ENCODE results near the gene DRD2. TPM values are rescaled to one million over a fixed set of nuclear protein-coding genes. Genes with fewer than 3 reads are reported as not detected.

DRD2 gene
- total RNA-seq, 1 experiment from 2014 or later = 0.44 TPM

DNA sequence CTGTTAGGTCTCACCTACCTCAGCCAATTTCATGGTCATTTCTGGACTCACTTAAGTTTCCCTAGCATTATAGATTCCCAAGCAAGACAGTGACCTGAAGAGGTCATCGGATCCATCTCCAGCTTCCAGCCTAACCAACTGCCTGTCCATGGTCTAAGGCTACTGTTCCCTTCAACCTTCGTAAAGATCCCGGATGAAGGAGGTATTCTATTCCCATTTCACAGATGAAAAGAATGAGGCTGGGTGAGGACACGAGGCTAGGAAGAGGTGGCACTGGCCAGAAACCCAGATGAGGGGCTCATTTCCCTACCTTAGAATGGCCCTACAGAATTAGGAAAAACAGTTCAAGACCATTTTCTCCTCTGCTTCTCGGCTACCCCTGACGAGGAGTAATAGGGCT lies 31.3 kb upstream of the DRD2 start:
- no peak overlapping the region for H3T11ph ChIP-seq (ENCODE audit: low read length)
- H4K5ac ChIP-seq (ENCODE audit: insufficient read length, low read depth, low read length) = no peak overlapping the region
- no peak overlapping the region for H3K18ac ChIP-seq (ENCODE audit: insufficient read length, low read depth, low read length)
- no peak overlapping the region for H4K8ac ChIP-seq (replicated peaks; ENCODE audit: insufficient read length, low read depth, low read length)
- no peak overlapping the region for H3K4ac ChIP-seq (ENCODE audit: low read depth, low read length)
- TF ChIP-seq, protein P1, sequence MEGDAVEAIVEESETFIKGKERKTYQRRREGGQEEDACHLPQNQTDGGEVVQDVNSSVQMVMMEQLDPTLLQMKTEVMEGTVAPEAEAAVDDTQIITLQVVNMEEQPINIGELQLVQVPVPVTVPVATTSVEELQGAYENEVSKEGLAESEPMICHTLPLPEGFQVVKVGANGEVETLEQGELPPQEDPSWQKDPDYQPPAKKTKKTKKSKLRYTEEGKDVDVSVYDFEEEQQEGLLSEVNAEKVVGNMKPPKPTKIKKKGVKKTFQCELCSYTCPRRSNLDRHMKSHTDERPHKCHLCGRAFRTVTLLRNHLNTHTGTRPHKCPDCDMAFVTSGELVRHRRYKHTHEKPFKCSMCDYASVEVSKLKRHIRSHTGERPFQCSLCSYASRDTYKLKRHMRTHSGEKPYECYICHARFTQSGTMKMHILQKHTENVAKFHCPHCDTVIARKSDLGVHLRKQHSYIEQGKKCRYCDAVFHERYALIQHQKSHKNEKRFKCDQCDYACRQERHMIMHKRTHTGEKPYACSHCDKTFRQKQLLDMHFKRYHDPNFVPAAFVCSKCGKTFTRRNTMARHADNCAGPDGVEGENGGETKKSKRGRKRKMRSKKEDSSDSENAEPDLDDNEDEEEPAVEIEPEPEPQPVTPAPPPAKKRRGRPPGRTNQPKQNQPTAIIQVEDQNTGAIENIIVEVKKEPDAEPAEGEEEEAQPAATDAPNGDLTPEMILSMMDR (conservative IDR thresholded peaks at IDR 0.05) = no peak
- peaks cover 40% of the 10 kb centered on the region for H3K27me3 Mint-ChIP-seq (ENCODE audit: low read depth)
- no peak overlapping the region for H2AK5ac ChIP-seq (ENCODE audit: insufficient read length, low read length)
- H4K20me1 ChIP-seq (ENCODE audit: control insufficient read depth, insufficient read depth, insufficient read length) = no peaks in the 10 kb centered on the region
- H3K4me1 ChIP-seq (ENCODE audit: insufficient read depth, low read length) = no peaks in the 10 kb centered on the region
- H2BK120ac ChIP-seq (ENCODE audit: low read depth, low read length, poor library complexity, severe bottlenecking) = no peak overlapping the region
- no CpG with 5 or more reads among the region's 6 CpGs for WGBS (ENCODE audit: extremely low coverage, insufficient read length, low lambda C conversion rate)
- H3K4me1 Mint-ChIP-seq = peaks cover 5 to 9% of the 10 kb centered on the region in 2 experiments; a peak in 3 of 4 replicates
- no peak overlapping the region for H2BK12ac ChIP-seq (ENCODE audit: insufficient read length, low read depth, low read length)
- no peak overlapping the region for H3K56ac ChIP-seq (ENCODE audit: insufficient read length, low read depth, low read length)
- H2BK15ac ChIP-seq (ENCODE audit: low read depth, low read length) = no peak overlapping the region
- no peak for DNase-seq
- H2AFZ ChIP-seq (ENCODE audit: low read length) = no peak overlapping the region
- H3K9ac ChIP-seq (ENCODE audit: extremely low read depth, insufficient read length, low read length) = no peak overlapping the region
- H3K27ac ChIP-seq (ENCODE audit: insufficient read length, low read depth, low read length) = no peak overlapping the region
- H2BK20ac ChIP-seq (ENCODE audit: low read depth, low read length, poor library complexity, severe bottlenecking) = no peak overlapping the region
- no peak overlapping the region for H4K91ac ChIP-seq (ENCODE audit: insufficient read length, low read depth, low read length)
- H3K23me2 ChIP-seq (ENCODE audit: insufficient read length, low read depth, low read length, poor library complexity, severe bottlenecking) = no peaks in the 10 kb centered on the region
- no peaks in the 10 kb centered on the region for H3K79me2 ChIP-seq (ENCODE audit: insufficient read depth, low read length)
- H3K9me3 Mint-ChIP-seq = no peaks in the 10 kb centered on the region
- no peaks in the 10 kb centered on the region for H3K27me3 ChIP-seq (ENCODE audit: insufficient read depth, low read length)
- H3K79me1 ChIP-seq (ENCODE audit: insufficient read depth, low read depth, low read length, poor library complexity, severe bottlenecking) = no peaks in the 10 kb centered on the region
- no peak overlapping the region for H3K14ac ChIP-seq (ENCODE audit: insufficient read depth, low read length)
- no peak overlapping the region for H3K4me2 ChIP-seq (ENCODE audit: insufficient read depth, insufficient read length, low read length)
- no peak overlapping the region for H3K4me3 Mint-ChIP-seq
- no peak overlapping the region for H3K23ac ChIP-seq (ENCODE audit: insufficient read length, low read depth, low read length)
- no peak overlapping the region for H2BK5ac ChIP-seq (ENCODE audit: insufficient read length, low read length)
- no peaks in the 10 kb centered on the region for H3K9me3 ChIP-seq (ENCODE audit: control insufficient read depth, low read depth, low read length)
- no peaks in the 10 kb centered on the region for H3K36me3 Mint-ChIP-seq (ENCODE audit: insufficient read depth in 1 of 3, low read depth in 3 of 3)
- no peak overlapping the region for H3K27ac Mint-ChIP-seq

Measured in H9 (cell line).